ENCODE data around the gene DSCAM. TPM values are rescaled to one million over a fixed set of nuclear protein-coding genes. Genes with fewer than 3 reads are reported as not detected.

Gene DSCAM
- total and polyA plus RNA-seq, 8 donors: 0.37 TPM; not detected in 7

DNA sequence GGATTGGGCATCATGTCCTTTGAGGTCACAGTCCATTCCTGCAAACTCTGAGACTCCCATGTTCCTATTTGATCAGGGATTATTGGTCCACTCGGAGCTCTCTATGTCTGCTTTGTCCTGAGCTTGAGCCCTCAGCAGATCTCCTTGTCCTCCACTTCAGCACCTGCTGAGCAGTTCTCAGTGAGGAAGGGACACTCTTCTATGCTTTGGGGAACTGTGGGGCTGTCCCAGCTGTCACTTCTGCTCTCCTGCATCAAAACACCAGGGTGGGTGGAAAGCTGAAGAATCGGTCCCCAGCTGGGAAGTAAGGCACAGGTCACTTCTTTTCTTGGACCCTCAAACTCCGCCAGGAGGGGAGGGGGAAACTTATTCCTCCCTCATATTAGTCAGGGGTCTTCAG, 880.2 kb downstream of the DSCAM start:
- H3K4me1 ChIP-seq: no peaks in the 10 kb centered on the region
- H3K36me3 ChIP-seq: no peaks in the 10 kb centered on the region
- DNase-seq: no peak
- no peak overlapping the region for H3K4me3 ChIP-seq
- no peak overlapping the region for H3K27ac ChIP-seq
- WGBS, 5 donors: 63 to 87% (median 79%) methylated on average over 3 of the region's 3 CpGs
- H3K9me3 ChIP-seq: peaks cover 0 to 4% (median 0%) of the 10 kb centered on the region in 4 donors
- no peaks in the 10 kb centered on the region for H3K27me3 ChIP-seq
- intact Hi-C loops (cut with DNase I; ENCODE audit: low total_unique reads): no loop called here
- TF ChIP-seq, protein P1, sequence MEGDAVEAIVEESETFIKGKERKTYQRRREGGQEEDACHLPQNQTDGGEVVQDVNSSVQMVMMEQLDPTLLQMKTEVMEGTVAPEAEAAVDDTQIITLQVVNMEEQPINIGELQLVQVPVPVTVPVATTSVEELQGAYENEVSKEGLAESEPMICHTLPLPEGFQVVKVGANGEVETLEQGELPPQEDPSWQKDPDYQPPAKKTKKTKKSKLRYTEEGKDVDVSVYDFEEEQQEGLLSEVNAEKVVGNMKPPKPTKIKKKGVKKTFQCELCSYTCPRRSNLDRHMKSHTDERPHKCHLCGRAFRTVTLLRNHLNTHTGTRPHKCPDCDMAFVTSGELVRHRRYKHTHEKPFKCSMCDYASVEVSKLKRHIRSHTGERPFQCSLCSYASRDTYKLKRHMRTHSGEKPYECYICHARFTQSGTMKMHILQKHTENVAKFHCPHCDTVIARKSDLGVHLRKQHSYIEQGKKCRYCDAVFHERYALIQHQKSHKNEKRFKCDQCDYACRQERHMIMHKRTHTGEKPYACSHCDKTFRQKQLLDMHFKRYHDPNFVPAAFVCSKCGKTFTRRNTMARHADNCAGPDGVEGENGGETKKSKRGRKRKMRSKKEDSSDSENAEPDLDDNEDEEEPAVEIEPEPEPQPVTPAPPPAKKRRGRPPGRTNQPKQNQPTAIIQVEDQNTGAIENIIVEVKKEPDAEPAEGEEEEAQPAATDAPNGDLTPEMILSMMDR (IDR thresholded peaks at IDR 0.05): no peak
- TF ChIP-seq POLR2AphosphoS5 (IDR thresholded peaks at IDR 0.05) (no peak), POLR2A (IDR thresholded peaks at IDR 0.05) (no peak), EP300 (IDR thresholded peaks at IDR 0.05) (no peak)

DNA sequence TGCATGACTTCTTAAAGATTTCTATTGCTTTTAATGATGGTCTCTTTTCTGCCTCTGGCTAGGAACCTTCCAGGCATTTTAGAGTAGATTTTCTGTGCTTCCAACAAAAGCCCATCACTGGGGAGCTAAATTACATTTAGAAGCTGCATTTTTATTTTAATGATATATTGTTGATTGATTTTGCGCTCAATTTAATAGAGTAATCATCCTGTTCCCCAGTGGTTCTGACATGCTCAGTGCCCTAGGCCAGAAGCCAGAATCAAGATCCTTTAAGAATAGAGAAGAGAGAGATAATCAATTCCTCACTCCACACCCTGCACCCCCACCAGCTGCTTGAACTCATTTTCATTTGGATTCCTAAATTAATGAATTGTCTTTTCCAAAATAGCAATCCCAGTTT, 881.9 kb downstream of the DSCAM start:
- TF ChIP-seq POLR2AphosphoS5 (IDR thresholded peaks at IDR 0.05) (no peak), EP300 (IDR thresholded peaks at IDR 0.05) (no peak), POLR2A (IDR thresholded peaks at IDR 0.05) (no peak)
- TF ChIP-seq, protein P1 (IDR thresholded peaks at IDR 0.05): no peak
- intact Hi-C loops (cut with DNase I; ENCODE audit: low total_unique reads): no loop called here
- no peaks in the 10 kb centered on the region for H3K36me3 ChIP-seq
- H3K27me3 ChIP-seq: no peaks in the 10 kb centered on the region
- no peak overlapping the region for H3K4me3 ChIP-seq
- 61 to 100% (median 90%) methylated on average over 1 of the region's 1 CpG for WGBS, 5 donors
- H3K4me1 ChIP-seq: no peaks in the 10 kb centered on the region
- DNase-seq: no peak
- no peak overlapping the region for H3K27ac ChIP-seq
- peaks cover 0 to 15% (median 5%) of the 10 kb centered on the region in 4 donors for H3K9me3 ChIP-seq

DNA sequence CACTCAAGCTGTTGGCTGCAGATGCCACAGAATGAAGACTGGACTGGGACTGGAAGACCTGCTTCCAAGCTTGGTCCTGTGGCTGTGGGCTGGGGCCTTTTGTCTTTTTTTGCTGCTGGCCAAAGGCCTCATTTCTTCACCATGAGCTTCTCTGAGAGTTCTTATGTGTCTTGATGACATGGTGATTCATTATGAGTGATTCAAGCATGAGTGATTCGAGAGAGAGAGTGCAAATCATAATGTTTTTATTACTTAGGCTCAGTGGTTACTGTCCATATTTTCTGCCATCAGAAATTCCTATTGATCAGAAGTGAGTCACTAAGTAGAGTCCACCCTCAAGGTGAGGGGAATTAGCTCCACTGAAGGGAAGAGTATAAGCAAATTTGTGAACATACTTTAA, 885.7 kb downstream of the DSCAM start:
- H3K4me1 ChIP-seq: no peaks in the 10 kb centered on the region
- TF ChIP-seq POLR2AphosphoS5 (IDR thresholded peaks at IDR 0.05): no peak
- no peak for TF ChIP-seq POLR2A (IDR thresholded peaks at IDR 0.05)
- no peak for TF ChIP-seq EP300 (IDR thresholded peaks at IDR 0.05)
- TF ChIP-seq, protein P1 (IDR thresholded peaks at IDR 0.05): no peak
- H3K27me3 ChIP-seq: no peaks in the 10 kb centered on the region
- H3K36me3 ChIP-seq: no peaks in the 10 kb centered on the region
- peaks cover 3 to 21% (median 6%) of the 10 kb centered on the region in 4 donors for H3K9me3 ChIP-seq
- WGBS, 5 donors: 57 to 83% (median 75%) methylated on average over 1 of the region's 1 CpG
- no peak overlapping the region for H3K27ac ChIP-seq
- no peak for DNase-seq
- intact Hi-C loops (cut with DNase I; ENCODE audit: low total_unique reads): no loop called here
- H3K4me3 ChIP-seq: no peak overlapping the region

Small RNAs within 50 kb of the gene (small RNA-seq; reads per million reads assigned to genes)
- gene MIR4760 (0 reads per million in 4 donors), gene RF00432 (0 reads per million in 4 donors)
